HG03159 (cell line): Measurements from ENCODE around the gene R3HCC1L.
"Not testable (repeated sequence)": the region's sequence is repeated elsewhere in the genome, so short reads cannot be mapped to it uniquely, and the experiment has no call there.

Source experiments
- ATAC-seq: cut with Tn5 transposase; IDR thresholded peaks from one replicate; pipeline ENCODE4 v1.9.1; 2021; ENCODE audit warnings: mild to moderate bottlenecking, moderate library complexity; ENCODE audit not compliant: unreplicated experiment

Gene R3HCC1L

DNA sequence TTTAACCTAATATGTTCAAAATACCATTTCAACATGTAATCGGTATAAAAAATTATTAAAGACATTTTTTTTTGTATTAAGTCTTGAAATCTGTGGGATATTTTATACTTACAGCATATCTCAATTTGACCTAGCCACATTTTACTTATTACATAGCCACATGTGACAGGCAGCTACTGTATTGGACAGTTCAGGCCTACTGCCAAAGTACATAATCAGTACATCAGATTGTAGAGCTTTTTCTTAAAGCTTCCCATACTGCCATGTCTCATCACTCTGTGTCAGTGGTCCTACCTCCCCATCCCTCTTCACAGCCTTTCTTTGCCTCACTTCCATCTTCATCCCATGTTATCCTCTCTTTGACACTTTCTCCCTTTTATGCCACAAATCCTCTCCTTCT, 90.5 kb downstream of the R3HCC1L start:
- ATAC-seq, result no peak

DNA sequence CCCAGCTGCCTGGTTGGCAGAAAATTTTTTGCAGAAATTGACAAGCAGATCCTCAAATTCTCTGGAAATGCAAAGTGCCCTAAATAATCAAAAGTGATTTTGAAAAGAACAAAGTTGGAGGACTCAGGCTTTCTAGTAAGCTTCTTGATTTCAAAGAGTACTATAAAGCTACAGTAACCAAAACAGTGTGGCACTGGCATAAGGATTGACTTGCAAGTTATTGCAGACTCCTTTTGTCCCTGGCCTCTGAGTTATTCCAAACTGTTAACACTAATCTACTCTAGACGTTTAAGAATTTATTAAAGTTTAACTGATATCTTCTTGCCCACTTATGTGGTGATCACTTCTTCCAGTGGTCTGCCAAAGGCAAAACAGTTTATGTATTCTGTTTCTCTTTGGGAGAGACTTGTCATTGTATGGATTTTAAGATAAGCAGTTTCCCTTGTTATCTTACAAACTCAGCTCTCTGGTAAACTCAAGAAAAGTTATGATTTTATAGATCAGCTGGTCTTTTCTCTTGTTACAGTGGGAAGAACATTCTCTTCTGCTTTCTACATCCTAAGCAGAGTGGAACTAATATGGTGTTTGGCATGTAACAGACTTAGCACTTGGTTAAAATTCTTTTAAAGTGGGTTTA, 92.2 kb downstream of the R3HCC1L start:
- ATAC-seq, result no peak

DNA sequence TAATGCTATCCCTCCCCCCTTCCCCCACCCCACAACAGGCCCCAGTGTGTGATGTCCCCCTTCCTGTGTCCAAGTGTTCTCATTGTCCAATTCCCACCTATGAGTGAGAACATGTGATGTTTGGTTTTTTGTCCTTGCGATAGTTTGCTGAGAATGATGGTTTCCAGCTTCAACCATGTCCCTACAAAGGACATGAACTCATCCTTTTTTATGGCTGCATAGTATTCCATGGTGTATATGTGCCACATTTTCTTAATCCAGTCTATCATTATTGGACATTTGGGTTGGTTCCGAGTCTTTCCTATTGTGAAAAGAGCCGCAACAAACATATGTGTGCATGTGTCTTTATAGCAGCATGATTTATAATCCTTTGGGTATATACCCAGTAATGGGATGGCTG, 93.3 kb downstream of the R3HCC1L start:
- not testable (repeated sequence) for ATAC-seq

DNA sequence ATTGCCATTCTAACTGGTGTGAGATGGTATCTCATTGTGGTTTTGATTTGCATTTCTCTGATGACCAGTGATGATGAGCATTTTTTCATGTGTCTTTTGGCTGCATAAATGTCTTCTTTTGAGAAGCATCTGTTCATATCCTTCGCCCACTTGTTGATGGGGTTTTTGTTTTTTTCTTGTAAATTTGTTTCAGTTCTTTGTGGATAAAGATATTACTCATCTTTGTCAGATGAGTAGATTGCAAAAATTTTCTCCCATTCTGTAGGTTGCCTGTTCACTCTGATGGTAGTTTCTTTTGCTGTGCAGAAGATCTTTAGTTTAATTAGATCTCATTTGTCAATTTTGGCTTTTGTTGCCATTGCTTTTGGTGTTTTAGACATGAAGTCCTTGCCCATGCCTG, 93.8 kb downstream of the R3HCC1L start:
- ATAC-seq, result not testable (repeated sequence)

DNA sequence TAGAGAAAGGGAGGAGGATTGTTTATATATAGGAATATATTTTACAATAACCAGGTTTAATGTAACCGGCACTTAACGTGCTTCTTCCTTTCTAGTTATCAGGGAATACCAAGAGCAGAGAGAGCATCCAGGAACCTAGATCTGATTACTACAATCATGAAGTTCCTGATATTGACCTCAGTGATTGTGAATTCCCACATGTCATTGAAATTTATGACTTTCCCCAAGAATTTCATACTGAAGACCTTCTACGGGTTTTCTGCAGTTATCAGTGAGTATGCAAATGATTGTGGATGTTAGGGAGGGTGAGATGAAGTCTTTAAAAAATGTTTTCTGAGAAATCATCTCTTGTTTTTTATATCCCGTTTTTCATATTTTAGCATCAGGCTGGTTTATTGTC, 97.0 kb downstream of the R3HCC1L start:
- no peak for ATAC-seq

DNA sequence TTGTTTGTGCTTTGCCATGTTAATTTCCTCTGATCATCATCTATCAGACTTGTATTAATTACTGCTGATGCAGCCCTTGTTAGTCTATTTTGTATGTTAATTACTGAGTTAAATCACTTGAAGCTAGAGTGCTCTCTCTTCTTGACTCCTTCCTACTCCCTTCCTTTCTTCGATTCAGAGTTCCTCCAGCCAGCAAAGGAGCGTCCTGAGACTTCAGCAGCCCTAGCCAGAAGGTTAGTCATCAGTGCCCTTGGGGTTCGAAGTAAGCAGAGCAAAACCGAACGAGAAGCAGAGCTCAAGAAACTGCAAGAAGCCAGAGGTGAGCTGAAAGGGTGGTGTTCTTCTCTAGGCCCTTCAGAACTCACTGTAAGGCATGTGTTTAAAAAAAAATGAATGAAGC, 101.4 kb downstream of the R3HCC1L start:
- ATAC-seq, result no peak

DNA sequence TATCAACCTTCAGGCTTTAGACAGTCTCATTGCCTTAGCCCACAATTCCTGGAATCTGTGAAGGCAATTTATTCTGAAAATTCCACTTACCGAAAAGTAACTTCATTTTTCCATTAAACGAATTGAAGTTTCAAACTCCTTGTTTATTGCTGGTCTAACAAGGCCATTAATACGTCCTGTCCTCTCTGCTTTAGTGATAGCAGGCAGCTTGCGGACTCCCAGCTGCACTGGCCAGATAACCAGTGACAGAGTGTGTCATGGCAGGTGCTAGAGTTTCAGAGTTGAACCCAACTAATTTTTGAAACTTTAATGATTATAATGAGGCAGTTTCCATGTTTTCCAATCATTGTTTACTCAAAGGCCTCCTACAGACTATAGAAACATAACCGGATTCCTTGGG, 102.4 kb downstream of the R3HCC1L start:
- ATAC-seq, result no peak

DNA sequence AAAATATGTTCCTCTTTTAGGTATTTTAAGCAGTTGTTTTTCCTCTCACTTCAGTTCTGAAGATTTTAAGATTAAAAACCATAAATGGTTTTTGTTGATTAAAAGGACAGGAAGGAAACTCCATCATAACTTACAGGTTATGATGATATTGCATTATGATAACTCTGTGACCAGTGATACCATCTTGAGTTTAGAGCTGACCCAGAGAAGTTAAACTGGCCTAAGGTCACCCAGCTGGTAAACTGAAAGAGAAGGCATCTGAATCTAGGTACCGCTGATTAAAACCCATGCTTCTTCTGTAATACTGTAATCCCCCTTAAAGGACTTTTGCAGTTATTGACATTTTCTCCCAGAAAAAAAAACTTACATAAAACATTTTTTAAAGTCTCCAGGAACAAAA, 103.9 kb downstream of the R3HCC1L start:
- no peak for ATAC-seq

DNA sequence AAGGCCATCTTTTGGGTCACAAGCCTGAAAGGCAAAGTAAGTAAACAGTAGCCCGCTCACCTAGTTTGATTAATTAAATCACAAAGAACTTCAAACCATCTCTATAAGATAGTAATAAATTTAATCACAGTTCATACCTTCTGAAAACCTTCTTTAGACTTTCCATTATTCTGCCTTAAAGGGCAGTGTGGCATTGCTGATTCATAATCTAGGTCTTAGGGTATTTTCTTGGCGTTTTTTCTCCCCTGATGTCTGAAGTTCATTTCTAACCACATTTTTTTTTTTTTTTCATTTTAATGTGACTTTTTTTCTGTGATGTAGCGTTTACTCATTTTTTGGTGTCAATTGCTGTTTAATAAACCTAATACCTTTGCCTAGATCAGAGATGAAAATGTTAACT, 106.1 kb downstream of the R3HCC1L start:
- ATAC-seq, result no peak

DNA sequence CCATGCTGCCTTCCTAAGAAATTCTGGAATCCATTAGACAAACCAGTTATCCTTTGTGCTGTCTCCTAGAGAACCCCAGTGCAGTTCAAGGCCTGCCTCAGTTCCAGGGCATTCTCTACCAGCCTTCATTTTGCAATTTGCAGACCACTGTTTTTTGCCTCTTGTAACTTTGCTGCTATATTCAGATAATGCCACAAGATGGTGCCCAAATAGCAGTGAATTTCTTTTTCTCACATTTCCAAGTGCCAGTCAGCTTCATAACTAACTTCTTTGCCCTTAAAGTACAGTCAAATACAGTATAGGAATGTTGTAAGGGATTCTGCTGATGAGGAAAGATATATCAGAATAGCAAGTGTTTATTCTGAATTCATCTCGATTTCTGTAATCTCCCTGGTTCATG, 108.4 kb downstream of the R3HCC1L start:
- no peak for ATAC-seq

DNA sequence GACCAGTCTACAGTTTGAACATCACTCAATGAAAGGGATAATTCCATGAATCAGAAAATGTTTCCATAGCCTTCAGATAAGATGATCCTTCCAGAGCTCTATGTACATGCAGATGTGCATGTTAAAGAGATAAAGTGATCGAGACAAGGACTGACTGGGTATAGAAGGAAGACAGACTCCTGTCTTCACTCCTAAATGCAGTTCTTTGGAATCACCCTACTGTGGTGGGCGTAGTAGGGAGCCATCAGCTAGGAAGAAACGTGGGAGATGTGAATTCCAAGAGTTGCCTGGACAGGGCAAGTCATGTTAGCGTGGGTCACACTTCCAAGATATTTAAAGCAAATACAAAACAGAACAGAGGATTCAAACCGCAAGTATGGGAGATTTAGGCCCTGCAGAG, 109.7 kb downstream of the R3HCC1L start:
- ATAC-seq, result no peak

DNA sequence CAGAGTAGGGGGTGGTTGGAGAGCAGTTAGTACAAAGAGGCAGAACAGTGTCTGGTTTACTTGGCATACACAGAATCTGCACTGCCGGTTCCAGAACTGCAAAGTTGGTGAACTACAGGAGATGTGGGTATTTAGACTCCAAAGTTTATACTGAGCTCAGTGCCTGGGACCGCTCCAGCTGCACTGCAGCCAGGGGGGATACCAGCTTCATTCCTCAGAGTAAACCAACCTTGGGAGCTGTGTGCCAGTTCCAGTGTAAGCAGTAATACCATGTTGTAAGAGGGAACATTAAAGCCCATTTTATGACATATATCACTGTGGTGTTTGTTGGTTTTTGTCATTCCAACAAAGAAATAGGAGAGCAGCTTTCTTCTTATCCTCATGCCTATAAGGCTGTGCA, 110.1 kb downstream of the R3HCC1L start:
- no peak for ATAC-seq

DNA sequence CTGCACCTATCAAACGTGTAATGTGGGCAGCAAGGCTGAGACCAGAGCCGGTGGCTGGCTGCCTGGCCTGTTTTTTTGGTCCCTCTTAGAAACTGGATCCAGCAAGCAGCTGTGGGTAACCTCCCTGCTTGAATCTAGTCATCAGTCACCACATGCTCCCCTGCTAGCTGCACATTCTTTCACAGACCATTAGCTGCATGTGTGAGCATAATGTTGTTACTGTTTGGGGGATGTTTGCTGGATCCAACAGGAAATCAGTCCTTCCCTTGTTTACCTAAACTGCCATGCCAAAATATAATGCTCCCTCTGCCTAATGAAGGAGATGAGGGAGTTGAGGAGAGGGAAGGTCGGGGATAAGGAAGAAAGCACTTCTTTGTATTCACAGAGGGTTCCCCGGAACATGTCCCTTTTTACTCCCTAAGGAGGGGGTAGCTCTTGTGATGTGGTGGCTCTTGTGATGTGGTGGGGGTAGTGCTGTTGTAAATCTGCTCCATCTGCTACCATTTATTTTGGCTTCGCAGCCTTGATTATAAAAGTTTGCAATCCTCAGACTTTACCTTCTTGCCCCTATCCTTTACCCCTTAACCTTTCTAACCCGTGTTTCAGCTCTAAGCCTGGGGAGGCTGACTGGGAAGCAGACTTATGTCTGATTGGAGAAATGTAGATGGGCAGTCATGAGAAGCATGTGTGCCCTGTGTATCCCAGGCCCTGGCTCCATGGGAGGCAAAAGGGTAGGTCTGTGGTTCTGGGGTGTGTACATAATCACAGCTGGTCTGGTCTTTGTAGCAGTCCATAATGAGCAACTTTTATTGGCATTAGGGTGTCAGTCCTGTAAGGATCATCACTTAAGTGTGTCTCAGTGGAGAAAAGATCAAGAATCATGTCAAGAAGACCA, 112.7 kb downstream of the R3HCC1L start:
- ATAC-seq, result no peak

DNA sequence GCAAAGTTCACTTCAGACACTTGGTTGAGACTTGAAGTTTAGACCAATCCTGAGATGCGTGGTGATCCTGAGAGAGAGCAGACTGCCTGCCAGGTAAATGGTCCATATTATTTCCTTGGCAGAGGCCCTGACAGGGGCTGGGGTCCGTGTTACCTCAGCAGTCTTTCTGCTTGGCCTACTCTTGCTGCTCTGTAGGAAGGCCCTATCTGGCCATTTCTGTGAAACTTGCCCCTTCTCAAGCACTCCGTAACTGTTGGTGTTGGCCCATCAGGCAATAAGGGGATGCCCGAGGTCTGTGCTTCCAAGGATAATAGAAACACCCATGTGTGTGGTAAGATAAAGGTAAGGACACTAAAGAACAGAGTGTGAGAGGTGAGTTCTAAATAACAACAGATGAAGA, 113.6 kb downstream of the R3HCC1L start:
- ATAC-seq, result no peak

DNA sequence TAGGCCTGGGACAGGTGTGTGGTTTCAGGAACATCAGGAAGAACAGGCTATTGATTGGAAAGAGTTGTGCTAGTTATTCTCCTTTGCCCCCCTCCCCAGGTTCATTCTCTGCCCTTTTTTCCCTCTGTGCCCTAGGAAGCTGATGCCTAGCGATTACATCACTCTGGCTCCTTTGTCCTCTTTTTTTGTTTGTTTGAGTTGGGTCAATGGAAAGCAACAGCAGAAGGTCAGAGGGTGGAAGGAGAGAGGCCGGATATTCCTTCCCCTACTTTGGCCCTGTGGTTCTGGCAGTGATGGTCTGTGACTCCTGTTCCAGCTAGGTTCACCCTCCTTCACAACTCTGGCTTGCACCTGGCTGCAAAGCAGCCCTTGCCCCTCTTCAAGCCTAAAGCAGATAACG, 114.7 kb downstream of the R3HCC1L start:
- ATAC-seq, result no peak

DNA sequence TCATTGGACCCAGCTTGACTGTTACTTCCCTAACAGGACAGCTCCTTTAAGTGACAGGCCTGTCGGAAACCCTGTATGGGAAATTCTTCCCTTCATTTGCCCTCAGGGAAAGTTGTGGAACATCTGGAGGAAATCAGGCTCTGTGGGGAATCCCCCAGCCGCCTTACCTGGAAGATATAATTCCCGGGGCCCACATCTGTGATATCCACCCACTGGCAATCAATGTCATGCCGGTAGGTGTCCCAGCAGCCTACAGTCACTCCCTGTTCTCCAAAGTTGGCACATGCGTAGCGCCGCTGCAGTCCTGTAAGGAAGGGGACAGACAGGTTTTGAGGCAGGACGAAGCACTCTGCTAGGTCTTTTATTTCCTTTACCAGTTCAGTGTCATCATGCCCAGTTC, 116.9 kb downstream of the R3HCC1L start:
- ATAC-seq, result no peak

DNA sequence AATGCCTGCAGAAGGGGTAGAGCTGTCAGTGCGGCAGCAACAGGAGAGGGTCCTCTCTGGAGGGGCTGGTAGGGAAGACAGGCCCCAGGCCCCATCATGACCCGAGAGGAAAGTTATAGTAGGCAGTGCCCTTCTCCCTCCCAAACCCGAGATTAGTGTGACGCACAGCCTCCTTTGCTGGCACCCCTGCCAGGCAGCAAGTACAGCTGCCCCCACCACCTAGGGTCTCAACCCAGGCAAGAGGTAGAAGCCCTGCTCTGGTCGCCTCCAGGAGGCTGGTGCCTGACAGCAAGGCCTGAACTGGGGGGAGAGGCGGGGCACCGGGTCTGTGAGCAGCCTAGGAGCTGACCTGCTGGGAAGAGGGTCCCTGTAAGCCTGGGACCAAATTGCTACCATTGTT, 118.0 kb downstream of the R3HCC1L start:
- no peak for ATAC-seq

DNA sequence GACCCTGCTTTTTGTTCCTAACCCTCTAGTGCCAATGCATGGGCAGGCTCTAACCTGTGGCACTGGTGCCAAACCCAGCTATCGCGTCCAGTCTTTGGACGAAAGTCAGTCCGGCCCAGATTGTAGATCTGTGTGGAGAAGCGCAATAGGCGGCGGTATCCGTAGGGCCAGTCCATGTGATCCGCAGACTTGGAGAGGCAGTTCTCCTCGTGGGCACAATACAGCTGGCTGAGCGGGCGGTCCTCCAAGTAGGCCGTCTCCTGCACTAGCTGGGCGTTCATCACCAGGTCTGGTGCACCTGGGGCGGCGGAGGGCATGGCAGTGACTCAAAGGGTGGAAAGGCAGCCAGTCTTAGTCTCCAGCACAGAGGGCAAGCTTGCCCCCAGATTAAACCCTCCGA, 119.0 kb downstream of the R3HCC1L start:
- ATAC-seq, result no peak

DNA sequence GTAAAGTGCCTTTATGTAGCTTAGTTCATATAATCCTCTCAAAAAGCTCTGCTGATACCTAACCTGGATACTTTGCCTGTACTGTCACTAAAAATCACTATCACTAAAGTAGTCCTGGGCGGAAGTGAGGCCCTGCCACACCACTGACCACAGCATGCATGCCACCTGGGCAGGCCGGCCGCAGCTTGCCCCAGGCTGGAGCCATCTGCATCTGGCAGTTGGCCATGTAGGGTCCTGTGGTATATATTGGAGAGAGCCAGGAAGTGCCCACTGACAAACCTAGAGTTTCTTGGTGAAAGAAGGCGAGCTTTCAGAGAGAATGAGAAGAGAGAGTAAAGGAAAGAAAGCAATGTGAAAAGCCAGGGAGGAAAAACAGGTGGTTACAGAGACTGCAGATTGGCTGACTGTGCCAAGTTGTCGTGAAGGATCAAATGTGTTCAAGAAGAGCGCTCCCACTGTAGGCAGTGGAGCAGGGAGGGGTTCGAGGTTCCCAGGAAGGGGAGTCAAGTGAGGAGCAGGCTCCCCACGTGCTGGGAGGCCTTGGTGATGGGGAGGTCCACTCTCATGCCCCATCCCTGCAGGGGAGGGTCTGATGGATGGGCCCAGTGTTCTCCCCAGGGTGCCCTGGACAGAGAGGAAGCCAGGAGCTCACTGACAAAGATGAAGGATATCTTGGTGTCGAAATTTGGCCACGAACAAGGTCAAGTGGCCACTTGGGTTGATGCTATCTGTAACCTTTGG, 119.9 kb downstream of the R3HCC1L start:
- ATAC-seq, result no peak

DNA sequence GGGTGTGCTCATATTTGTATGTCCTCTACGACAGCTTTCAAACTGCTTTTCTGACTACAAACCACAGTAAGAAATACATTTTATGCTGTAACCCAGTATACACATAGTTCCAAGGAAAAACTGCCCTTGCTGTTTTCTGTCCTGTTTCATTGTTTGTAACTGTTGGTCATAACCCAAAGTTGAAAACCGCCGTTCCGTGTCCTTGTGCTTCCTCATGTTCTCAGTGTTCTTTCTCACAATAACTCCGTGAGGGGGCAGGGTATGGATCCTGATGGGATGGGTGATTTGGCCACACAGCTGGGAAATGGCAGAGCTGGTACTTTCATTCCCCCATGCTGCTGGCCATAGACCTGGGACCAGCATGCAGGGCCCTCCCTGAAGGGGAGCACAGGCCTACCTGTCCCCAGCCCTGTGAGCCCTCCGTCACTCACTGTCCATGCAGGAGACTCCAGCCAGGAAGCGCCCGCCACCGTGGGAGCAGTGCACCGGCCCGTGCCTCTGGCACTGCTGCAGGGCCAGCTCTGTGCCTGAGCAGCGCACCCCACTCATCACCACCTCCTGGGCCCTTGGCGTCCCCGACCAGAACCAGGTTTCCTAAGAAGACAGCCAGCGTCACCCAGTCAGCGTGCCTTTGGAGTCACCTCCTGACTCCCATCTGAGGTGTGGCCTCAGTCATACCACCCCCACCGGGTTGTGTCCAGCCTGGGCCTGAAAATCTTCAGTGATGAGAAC, 120.9 kb downstream of the R3HCC1L start:
- no peak for ATAC-seq

DNA sequence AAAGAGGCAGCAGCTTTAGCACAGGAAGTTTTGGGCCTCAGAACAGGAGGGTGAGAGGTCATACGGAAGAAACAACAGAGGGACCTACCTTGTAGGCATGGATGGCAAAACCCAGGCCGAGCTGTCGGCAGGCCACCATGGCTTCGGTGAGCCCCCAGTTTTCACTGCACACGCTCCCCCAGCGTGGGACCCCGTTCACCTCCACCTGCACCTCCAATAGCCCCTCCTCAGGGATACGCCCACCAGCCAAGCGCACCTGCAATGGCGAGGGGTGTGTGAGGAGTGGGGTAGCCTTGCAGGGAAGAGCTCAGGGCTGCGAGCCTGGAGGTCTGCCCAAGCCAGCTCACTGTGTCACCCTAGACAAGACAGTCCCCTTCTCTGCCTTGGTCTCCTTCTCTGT, 122.2 kb downstream of the R3HCC1L start:
- ATAC-seq, result no peak
